HEK293 (cell line): ENCODE results near the gene KIF25.

Source experiments
- CTCF ChIA-PET: fragments of 350-600 bp; formaldehyde crosslinking; extraction: SDS; loops from one replicate; lab custom pipeline; 2021; ENCODE audit warnings: antibody characterized with exemption; lab: Yijun Ruan, JAX
- POLR2A ChIA-PET: fragments of 300-600 bp; formaldehyde crosslinking; extraction: SDS; loops from one replicate; lab custom pipeline; 2020; ENCODE audit warnings: antibody characterized with exemption, inconsistent platforms; lab: Yijun Ruan, JAX
- H3K27ac ChIP-seq: fragments of 200-500 bp; sonication (Bioruptor generic); 2 replicates; pipeline ENCODE4 v1.5.1; 2014; ENCODE audit warnings: low read depth, low read length, control low read depth, inconsistent platforms; ENCODE audit errors: extremely low read depth
- H3K36me3 ChIP-seq, 2 experiments: fragments of 200-500 bp in 1 of 2; sonication (Bioruptor generic) in 1 of 2; 1 replicate in 1 of 2; 2 replicates in 1 of 2; pipeline ENCODE4 v1.5.1; 2014 to 2017; ENCODE audit warnings: inconsistent platforms in 2 of 2, low read length in 2 of 2; ENCODE audit not compliant: control insufficient read depth in 2 of 2, insufficient read depth in 1 of 2
- H3K4me1 ChIP-seq: fragments of 200-500 bp; sonication (Bioruptor generic); 2 replicates; pipeline ENCODE4 v1.5.1; 2014; ENCODE audit warnings: mild to moderate bottlenecking, low read length, inconsistent platforms; ENCODE audit not compliant: control insufficient read depth, insufficient read depth
- H3K4me3 ChIP-seq: 2 replicates; pipeline ENCODE4 v1.5.1; 2011; ENCODE audit warnings: low read depth, mild to moderate bottlenecking, control low read depth, low read length, moderate library complexity
- H3K9me3 ChIP-seq: fragments of 200-500 bp; sonication (Bioruptor generic); 2 replicates; pipeline ENCODE4 v1.5.1; 2014; ENCODE audit warnings: low read depth, low read length, inconsistent platforms; ENCODE audit not compliant: control insufficient read depth, insufficient read depth
- GLI4 ChIP-seq: fragments of 450-650 bp; formaldehyde crosslinking; IDR thresholded peaks from 2 replicates; pipeline ENCODE4 v1.5.1; 2016; ENCODE audit warnings: missing biosample characterization, missing genetic modification characterization
- KLF1 ChIP-seq: fragments of 450-650 bp; formaldehyde crosslinking; IDR thresholded peaks from 2 replicates; pipeline ENCODE4 v1.5.1; 2016; ENCODE audit warnings: missing biosample characterization, missing genetic modification characterization
- KLF10 ChIP-seq: fragments of 450-650 bp; IDR thresholded peaks from 2 replicates; pipeline ENCODE4 v1.5.1; 2018; ENCODE audit warnings: missing biosample characterization, mild to moderate bottlenecking, missing genetic modification characterization
- SALL2 ChIP-seq: fragments of 450-650 bp; formaldehyde crosslinking; IDR thresholded peaks from 2 replicates; pipeline ENCODE4 v1.5.0; 2017; ENCODE audit warnings: missing biosample characterization, mild to moderate bottlenecking, missing genetic modification characterization, borderline replicate concordance
- SP3 ChIP-seq: fragments of 450-650 bp; formaldehyde crosslinking; IDR thresholded peaks from 2 replicates; pipeline ENCODE4 v1.5.1; 2016; ENCODE audit warnings: missing biosample characterization, missing genetic modification characterization
- TRIM28 ChIP-seq: IDR thresholded peaks from 2 replicates; pipeline ENCODE4 v1.6.1; 2011; ENCODE audit warnings: low read length, control low read depth, borderline replicate concordance
- YY2 ChIP-seq: fragments of 450-650 bp; formaldehyde crosslinking; IDR thresholded peaks from 2 replicates; pipeline ENCODE4 v1.5.1; 2016; ENCODE audit warnings: missing biosample characterization, missing genetic modification characterization
- ZNF121 ChIP-seq: fragments of 450-650 bp; formaldehyde crosslinking; IDR thresholded peaks from 2 replicates; pipeline ENCODE4 v1.5.1; 2016; ENCODE audit warnings: missing biosample characterization, missing genetic modification characterization
- ZNF19 ChIP-seq: fragments of 450-650 bp; formaldehyde crosslinking; IDR thresholded peaks from 2 replicates; pipeline ENCODE4; 2016; ENCODE audit warnings: missing biosample characterization, missing genetic modification characterization, low read depth
- ZNF211 ChIP-seq: fragments of 450-650 bp; formaldehyde crosslinking; IDR thresholded peaks from 2 replicates; pipeline ENCODE4 v1.5.1; 2016; ENCODE audit warnings: low read depth, missing biosample characterization, missing genetic modification characterization
- ZNF239 ChIP-seq: fragments of 450-650 bp; formaldehyde crosslinking; IDR thresholded peaks from 2 replicates; pipeline ENCODE4 v1.5.1; 2016; ENCODE audit warnings: missing biosample characterization, missing genetic modification characterization
- ZNF354C ChIP-seq: fragments of 450-650 bp; formaldehyde crosslinking; IDR thresholded peaks from 2 replicates; pipeline ENCODE4 v1.5.1; 2016; ENCODE audit warnings: missing biosample characterization, missing genetic modification characterization, low read depth, borderline replicate concordance
- ZNF37A ChIP-seq: fragments of 450-650 bp; IDR thresholded peaks from 2 replicates; pipeline ENCODE4 v1.5.1; 2018; ENCODE audit warnings: missing biosample characterization, missing genetic modification characterization
- ZNF404 ChIP-seq: fragments of 450-650 bp; formaldehyde crosslinking; IDR thresholded peaks from 2 replicates; pipeline ENCODE4 v1.5.1; 2017; ENCODE audit warnings: missing biosample characterization, missing genetic modification characterization
- ZNF501 ChIP-seq: fragments of 450-650 bp; formaldehyde crosslinking; IDR thresholded peaks from 2 replicates; pipeline ENCODE4 v1.5.1; 2016; ENCODE audit warnings: missing biosample characterization, missing genetic modification characterization
- ZNF621 ChIP-seq: fragments of 450-650 bp; formaldehyde crosslinking; IDR thresholded peaks from 2 replicates; pipeline ENCODE4 v1.5.1; 2017; ENCODE audit warnings: missing biosample characterization, missing genetic modification characterization
- ZNF791 ChIP-seq: fragments of 450-650 bp; formaldehyde crosslinking; IDR thresholded peaks from 2 replicates; pipeline ENCODE4 v1.5.1; 2016; ENCODE audit warnings: missing biosample characterization, missing genetic modification characterization
- ZSCAN23 ChIP-seq: fragments of 450-650 bp; formaldehyde crosslinking; IDR thresholded peaks from 2 replicates; pipeline ENCODE4 v1.5.1; 2016; ENCODE audit warnings: missing biosample characterization, missing genetic modification characterization
- TF ChIP-seq, protein P1 (sequence below): fragments of 450-650 bp; formaldehyde crosslinking; IDR thresholded peaks from 2 replicates; pipeline ENCODE4 v1.5.1; 2016; ENCODE audit warnings: missing biosample characterization, missing genetic modification characterization
- TF ChIP-seq, protein P2 (sequence below): fragments of 450-650 bp; formaldehyde crosslinking; IDR thresholded peaks from 2 replicates; pipeline ENCODE4 v1.5.1; 2016; ENCODE audit warnings: missing biosample characterization, missing genetic modification characterization
- TF ChIP-seq, protein P3 (sequence below): fragments of 450-650 bp; IDR thresholded peaks from 2 replicates; pipeline ENCODE4 v1.5.1; 2018; ENCODE audit warnings: missing biosample characterization, mild to moderate bottlenecking, missing genetic modification characterization
- TF ChIP-seq, protein P4 (sequence below): fragments of 450-650 bp; formaldehyde crosslinking; IDR thresholded peaks from 2 replicates; pipeline ENCODE4 v1.5.1; 2017; ENCODE audit warnings: missing biosample characterization, missing genetic modification characterization
- TF ChIP-seq, protein P5 (sequence below): fragments of 450-650 bp; formaldehyde crosslinking; IDR thresholded peaks from 2 replicates; pipeline ENCODE4 v1.5.1; 2016; ENCODE audit warnings: missing biosample characterization, missing genetic modification characterization
- TF ChIP-seq, protein P6 (sequence below): fragments of 450-650 bp; formaldehyde crosslinking; IDR thresholded peaks from 2 replicates; pipeline ENCODE4 v1.5.1; 2016; ENCODE audit warnings: missing biosample characterization, missing genetic modification characterization

Gene KIF25

DNA sequence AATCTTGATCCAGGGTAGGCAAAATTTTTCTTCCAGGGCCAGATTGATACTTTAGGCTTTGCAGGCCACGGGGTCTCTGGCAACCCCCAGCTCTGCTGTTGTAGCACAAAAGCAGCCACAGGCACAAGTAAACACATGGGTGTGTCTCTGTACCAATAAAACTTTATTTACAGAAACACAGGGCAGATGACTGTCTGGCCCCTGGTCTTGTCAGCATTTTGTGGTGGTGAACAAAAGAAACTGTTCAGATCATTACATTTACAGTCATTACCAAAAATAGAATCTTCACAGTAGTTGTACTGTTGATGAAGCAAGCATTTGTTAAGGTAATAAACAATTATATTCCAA lies 45.0 kb upstream of the KIF25 start (continued):
- TF ChIP-seq, protein P1, sequence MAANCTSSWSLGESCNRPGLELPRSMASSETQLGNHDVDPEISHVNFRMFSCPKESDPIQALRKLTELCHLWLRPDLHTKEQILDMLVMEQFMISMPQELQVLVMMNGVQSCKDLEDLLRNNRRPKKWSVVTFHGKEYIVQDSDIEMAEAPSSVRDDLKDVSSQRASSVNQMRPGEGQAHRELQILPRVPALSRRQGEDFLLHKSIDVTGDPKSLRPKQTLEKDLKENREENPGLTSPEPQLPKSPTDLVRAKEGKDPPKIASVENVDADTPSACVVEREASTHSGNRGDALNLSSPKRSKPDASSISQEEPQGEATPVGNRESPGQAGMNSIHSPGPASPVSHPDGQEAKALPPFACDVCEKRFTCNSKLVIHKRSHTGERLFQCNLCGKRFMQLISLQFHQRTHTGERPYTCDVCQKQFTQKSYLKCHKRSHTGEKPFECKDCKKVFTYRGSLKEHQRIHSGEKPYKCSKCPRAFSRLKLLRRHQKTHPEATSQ (tag by site-specific recombination), result no peak
- TF ChIP-seq YY2 (tag by site-specific recombination) (no peak), SP3 (tag by site-specific recombination) (no peak), KLF1 (tag by site-specific recombination) (peak; percentile 35; the same call in 1 of the 2 replicates), SALL2 (tag by site-specific recombination) (no peak), ZNF791 (tag by site-specific recombination) (no peak), TRIM28 (0 out of 2 replicates have a peak, but pooled peaks have one; percentile 23)

DNA sequence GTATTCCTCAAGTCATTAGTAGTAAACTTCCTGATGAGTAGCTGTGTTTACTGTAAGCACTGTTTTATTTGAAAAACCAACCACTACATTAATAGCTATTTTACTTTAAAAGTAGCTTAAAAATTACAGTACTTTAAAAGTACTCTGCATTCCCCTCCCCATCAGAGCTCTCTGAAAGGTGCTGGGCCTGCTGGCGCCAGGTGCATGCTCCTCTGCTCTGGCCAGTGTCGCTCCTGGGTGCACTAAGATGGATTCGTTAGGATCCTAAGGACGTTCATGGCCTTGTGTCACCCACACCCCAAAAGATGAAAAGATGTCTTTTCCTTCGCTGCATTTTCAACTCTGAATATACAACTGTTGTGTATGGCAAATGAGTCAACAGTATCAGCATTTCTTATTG lies 43.9 kb upstream of the KIF25 start:
- H3K36me3 ChIP-seq, result peaks cover 23 to 81% of the 10 kb centered on the region in 2 experiments
- POLR2A ChIA-PET, result no interaction called here
- H3K4me1 ChIP-seq, result peaks cover 6% of the 10 kb centered on the region
- no peak for TF ChIP-seq ZNF354C (tag by site-specific recombination)
- TF ChIP-seq ZNF501 (tag by site-specific recombination), result no peak
- no peak for TF ChIP-seq GLI4
- no peak for TF ChIP-seq TRIM28
- TF ChIP-seq ZNF121, result no peak
- TF ChIP-seq ZNF621 (tag by site-specific recombination), result no peak
- no peak for TF ChIP-seq ZSCAN23 (tag by site-specific recombination)
- TF ChIP-seq, all 188 proteins: peak for 0
- H3K27ac ChIP-seq, result no peak overlapping the region
- no peaks in the 10 kb centered on the region for H3K9me3 ChIP-seq
- CTCF ChIA-PET, result interaction anchor here (0.7 to 1.5 kb wide), 3 partner anchors 14 to 58 kb away, joined by 3 to 7 read pairs (median 4); no protein-coding TSS in a partner anchor
- H3K4me3 ChIP-seq, result no peak overlapping the region

DNA sequence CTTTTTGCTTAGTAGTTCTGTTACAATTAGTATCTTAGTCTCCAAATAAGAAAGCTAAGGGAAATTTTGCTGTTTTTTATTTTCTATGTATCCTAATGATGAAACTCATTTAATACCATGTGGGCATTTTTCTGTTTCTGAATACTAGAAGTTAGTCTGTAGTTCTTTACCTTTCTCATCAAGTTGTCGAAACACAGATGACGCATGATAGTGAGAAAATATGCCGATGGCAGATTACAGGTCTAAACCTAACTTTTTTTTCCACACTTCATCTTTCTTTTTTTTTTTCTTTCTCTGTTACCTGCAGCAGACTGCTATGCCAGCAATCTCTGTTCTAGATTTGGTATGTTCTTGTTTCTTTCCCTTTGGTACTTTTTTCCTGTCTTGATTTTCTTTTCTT lies 43.3 kb upstream of the KIF25 start:
- POLR2A ChIA-PET, result no interaction called here
- H3K4me1 ChIP-seq, result peaks cover 6% of the 10 kb centered on the region
- CTCF ChIA-PET, result interaction anchor here (0.8 to 1.5 kb wide), 2 partner anchors 14 kb away, joined by 3 to 7 read pairs; no protein-coding TSS in a partner anchor
- no peak overlapping the region for H3K27ac ChIP-seq
- no peaks in the 10 kb centered on the region for H3K9me3 ChIP-seq
- no peak overlapping the region for H3K4me3 ChIP-seq
- peaks cover 18 to 75% of the 10 kb centered on the region in 2 experiments for H3K36me3 ChIP-seq
- TF ChIP-seq ZNF19 (tag by site-specific recombination) (no peak), ZNF404 (tag by site-specific recombination) (no peak), ZNF37A (tag by site-specific recombination) (no peak), ZNF211 (tag by site-specific recombination) (no peak), SALL2 (tag by site-specific recombination) (no peak), ZNF239 (tag by site-specific recombination) (no peak), KLF10 (tag by site-specific recombination) (no peak)
- TF ChIP-seq, protein P2, sequence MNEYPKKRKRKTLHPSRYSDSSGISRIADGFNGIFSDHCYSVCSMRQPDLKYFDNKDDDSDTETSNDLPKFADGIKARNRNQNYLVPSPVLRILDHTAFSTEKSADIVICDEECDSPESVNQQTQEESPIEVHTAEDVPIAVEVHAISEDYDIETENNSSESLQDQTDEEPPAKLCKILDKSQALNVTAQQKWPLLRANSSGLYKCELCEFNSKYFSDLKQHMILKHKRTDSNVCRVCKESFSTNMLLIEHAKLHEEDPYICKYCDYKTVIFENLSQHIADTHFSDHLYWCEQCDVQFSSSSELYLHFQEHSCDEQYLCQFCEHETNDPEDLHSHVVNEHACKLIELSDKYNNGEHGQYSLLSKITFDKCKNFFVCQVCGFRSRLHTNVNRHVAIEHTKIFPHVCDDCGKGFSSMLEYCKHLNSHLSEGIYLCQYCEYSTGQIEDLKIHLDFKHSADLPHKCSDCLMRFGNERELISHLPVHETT, result no peak
- TF ChIP-seq, protein P3, sequence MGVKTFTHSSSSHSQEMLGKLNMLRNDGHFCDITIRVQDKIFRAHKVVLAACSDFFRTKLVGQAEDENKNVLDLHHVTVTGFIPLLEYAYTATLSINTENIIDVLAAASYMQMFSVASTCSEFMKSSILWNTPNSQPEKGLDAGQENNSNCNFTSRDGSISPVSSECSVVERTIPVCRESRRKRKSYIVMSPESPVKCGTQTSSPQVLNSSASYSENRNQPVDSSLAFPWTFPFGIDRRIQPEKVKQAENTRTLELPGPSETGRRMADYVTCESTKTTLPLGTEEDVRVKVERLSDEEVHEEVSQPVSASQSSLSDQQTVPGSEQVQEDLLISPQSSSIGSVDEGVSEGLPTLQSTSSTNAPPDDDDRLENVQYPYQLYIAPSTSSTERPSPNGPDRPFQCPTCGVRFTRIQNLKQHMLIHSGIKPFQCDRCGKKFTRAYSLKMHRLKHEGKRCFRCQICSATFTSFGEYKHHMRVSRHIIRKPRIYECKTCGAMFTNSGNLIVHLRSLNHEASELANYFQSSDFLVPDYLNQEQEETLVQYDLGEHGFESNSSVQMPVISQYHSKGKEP (tag by site-specific recombination), result no peak
- TF ChIP-seq, protein P4, sequence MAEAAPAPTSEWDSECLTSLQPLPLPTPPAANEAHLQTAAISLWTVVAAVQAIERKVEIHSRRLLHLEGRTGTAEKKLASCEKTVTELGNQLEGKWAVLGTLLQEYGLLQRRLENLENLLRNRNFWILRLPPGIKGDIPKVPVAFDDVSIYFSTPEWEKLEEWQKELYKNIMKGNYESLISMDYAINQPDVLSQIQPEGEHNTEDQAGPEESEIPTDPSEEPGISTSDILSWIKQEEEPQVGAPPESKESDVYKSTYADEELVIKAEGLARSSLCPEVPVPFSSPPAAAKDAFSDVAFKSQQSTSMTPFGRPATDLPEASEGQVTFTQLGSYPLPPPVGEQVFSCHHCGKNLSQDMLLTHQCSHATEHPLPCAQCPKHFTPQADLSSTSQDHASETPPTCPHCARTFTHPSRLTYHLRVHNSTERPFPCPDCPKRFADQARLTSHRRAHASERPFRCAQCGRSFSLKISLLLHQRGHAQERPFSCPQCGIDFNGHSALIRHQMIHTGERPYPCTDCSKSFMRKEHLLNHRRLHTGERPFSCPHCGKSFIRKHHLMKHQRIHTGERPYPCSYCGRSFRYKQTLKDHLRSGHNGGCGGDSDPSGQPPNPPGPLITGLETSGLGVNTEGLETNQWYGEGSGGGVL, result no peak
- TF ChIP-seq, protein P5, sequence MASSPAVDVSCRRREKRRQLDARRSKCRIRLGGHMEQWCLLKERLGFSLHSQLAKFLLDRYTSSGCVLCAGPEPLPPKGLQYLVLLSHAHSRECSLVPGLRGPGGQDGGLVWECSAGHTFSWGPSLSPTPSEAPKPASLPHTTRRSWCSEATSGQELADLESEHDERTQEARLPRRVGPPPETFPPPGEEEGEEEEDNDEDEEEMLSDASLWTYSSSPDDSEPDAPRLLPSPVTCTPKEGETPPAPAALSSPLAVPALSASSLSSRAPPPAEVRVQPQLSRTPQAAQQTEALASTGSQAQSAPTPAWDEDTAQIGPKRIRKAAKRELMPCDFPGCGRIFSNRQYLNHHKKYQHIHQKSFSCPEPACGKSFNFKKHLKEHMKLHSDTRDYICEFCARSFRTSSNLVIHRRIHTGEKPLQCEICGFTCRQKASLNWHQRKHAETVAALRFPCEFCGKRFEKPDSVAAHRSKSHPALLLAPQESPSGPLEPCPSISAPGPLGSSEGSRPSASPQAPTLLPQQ, result no peak
- TF ChIP-seq, protein P6, sequence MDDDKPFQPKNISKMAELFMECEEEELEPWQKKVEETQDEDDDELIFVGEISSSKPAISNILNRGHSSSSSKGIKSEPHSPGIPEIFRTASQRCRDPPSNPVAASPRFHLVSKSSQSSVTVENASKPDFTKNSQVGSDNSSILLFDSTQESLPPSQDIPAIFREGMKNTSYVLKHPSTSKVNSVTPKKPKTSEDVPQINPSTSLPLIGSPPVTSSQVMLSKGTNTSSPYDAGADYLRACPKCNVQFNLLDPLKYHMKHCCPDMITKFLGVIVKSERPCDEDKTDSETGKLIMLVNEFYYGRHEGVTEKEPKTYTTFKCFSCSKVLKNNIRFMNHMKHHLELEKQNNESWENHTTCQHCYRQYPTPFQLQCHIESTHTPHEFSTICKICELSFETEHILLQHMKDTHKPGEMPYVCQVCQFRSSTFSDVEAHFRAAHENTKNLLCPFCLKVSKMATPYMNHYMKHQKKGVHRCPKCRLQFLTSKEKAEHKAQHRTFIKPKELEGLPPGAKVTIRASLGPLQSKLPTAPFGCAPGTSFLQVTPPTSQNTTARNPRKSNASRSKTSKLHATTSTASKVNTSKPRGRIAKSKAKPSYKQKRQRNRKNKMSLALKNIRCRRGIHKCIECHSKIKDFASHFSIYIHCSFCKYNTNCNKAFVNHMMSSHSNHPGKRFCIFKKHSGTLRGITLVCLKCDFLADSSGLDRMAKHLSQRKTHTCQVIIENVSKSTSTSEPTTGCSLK (tag by site-specific recombination), result no peak
